ENCODE measurements around the gene PTPN14. TPM values are rescaled to one million over a fixed set of nuclear protein-coding genes. Genes with fewer than 3 reads are reported as not detected.
"Not testable (repeated sequence)": the region's sequence is repeated elsewhere in the genome, so short reads cannot be mapped to it uniquely, and the experiment has no call there.

The PTPN14 gene
- total RNA-seq, 1 donor from 2014 or later = 71.4 TPM

- intact Hi-C loops (cut with micrococcal nuclease) = no loop called here
- no peaks in the 10 kb centered on the region for H3K9me3 Mint-ChIP-seq
- no peak overlapping the region for H3K4me3 Mint-ChIP-seq (ENCODE audit: low read depth)
- DNase-seq (ENCODE audit: low spot score) = no peak
- H3K4me1 Mint-ChIP-seq (ENCODE audit: low read depth) = peaks cover 14% of the 10 kb centered on the region
- peaks cover 6% of the 10 kb centered on the region for H3K36me3 Mint-ChIP-seq (ENCODE audit: low read depth)
- H3K27ac Mint-ChIP-seq = no peak overlapping the region
- H3K27me3 Mint-ChIP-seq (ENCODE audit: low read depth) = peaks cover 3% of the 10 kb centered on the region
Measured at GRCh38 chr1:214492401-214493075, 58.9 kb downstream of the PTPN14 start.

GRCh38 chr1:214491468-214492146 lies 59.8 kb downstream of the PTPN14 start:
- peaks cover 2% of the 10 kb centered on the region for H3K27me3 Mint-ChIP-seq (ENCODE audit: low read depth)
- no peak overlapping the region for H3K27ac Mint-ChIP-seq

GRCh38 chr1:214485151-214485550 lies 66.3 kb downstream of the PTPN14 start:
- Mint-ChIP-seq H3K36me3 (ENCODE audit: low read depth) (peaks cover 35% of the 10 kb centered on the region), H3K27ac (no peak overlapping the region), H3K4me3 (ENCODE audit: low read depth) (no peak overlapping the region), H3K9me3 (no peaks in the 10 kb centered on the region), H3K27me3 (ENCODE audit: low read depth) (peaks cover 3% of the 10 kb centered on the region), H3K4me1 (ENCODE audit: low read depth) (peaks cover 24% of the 10 kb centered on the region)
- no peak for DNase-seq (ENCODE audit: low spot score)
- intact Hi-C loops (cut with micrococcal nuclease) = no loop called here

More at GRCh38 chr1:214491468-214492146, 59.8 kb downstream of the PTPN14 start:
- intact Hi-C loops (cut with micrococcal nuclease) = no loop called here
- H3K36me3 Mint-ChIP-seq (ENCODE audit: low read depth) = peaks cover 9% of the 10 kb centered on the region
- no peak overlapping the region for H3K4me3 Mint-ChIP-seq (ENCODE audit: low read depth)
- H3K4me1 Mint-ChIP-seq (ENCODE audit: low read depth) = peaks cover 15% of the 10 kb centered on the region
- H3K9me3 Mint-ChIP-seq = no peaks in the 10 kb centered on the region
- no peak for DNase-seq (ENCODE audit: low spot score)

- not testable (repeated sequence) for H3K4me3 Mint-ChIP-seq (ENCODE audit: low read depth); H3K9me3 Mint-ChIP-seq; H3K27ac Mint-ChIP-seq; H3K27me3 Mint-ChIP-seq (ENCODE audit: low read depth); DNase-seq (ENCODE audit: low spot score)
- Mint-ChIP-seq H3K36me3 (ENCODE audit: low read depth) (peaks cover 32% of the 10 kb centered on the region), H3K4me1 (ENCODE audit: low read depth) (peaks cover 18% of the 10 kb centered on the region)
- intact Hi-C loops (cut with micrococcal nuclease) = loop anchor here (5.0 kb wide), 1 partner anchor 34 kb away; no protein-coding TSS in a partner anchor
Measured at GRCh38 chr1:214483180-214483579, 68.2 kb downstream of the PTPN14 start.

GRCh38 chr1:214481983-214482634 lies 69.3 kb downstream of the PTPN14 start:
- not testable (repeated sequence) for H3K9me3 Mint-ChIP-seq; DNase-seq (ENCODE audit: low spot score); H3K27me3 Mint-ChIP-seq (ENCODE audit: low read depth); H3K4me3 Mint-ChIP-seq (ENCODE audit: low read depth); H3K27ac Mint-ChIP-seq
- intact Hi-C loops (cut with micrococcal nuclease) = loop anchor here (5.0 kb wide), 1 partner anchor 35 kb away; no protein-coding TSS in a partner anchor
- Mint-ChIP-seq H3K4me1 (ENCODE audit: low read depth) (peaks cover 18% of the 10 kb centered on the region), H3K36me3 (ENCODE audit: low read depth) (peaks cover 29% of the 10 kb centered on the region)

- no peaks in the 10 kb centered on the region for H3K27me3 Mint-ChIP-seq (ENCODE audit: low read depth)
- intact Hi-C loops (cut with micrococcal nuclease) = no loop called here
- peaks cover 16% of the 10 kb centered on the region for H3K36me3 Mint-ChIP-seq (ENCODE audit: low read depth)
- no peak for DNase-seq (ENCODE audit: low spot score)
- H3K27ac Mint-ChIP-seq = no peak overlapping the region
- no peak overlapping the region for H3K4me3 Mint-ChIP-seq (ENCODE audit: low read depth)
- H3K9me3 Mint-ChIP-seq = peaks cover 2% of the 10 kb centered on the region
- H3K4me1 Mint-ChIP-seq (ENCODE audit: low read depth) = peaks cover 41% of the 10 kb centered on the region
Measured at GRCh38 chr1:214476986-214477870, 74.2 kb downstream of the PTPN14 start.

GRCh38 chr1:214476229-214476985 lies 75.0 kb downstream of the PTPN14 start:
- Mint-ChIP-seq H3K27me3 (ENCODE audit: low read depth) (no peaks in the 10 kb centered on the region), H3K4me3 (ENCODE audit: low read depth) (no peak overlapping the region), H3K4me1 (ENCODE audit: low read depth) (peaks cover 49% of the 10 kb centered on the region), H3K36me3 (ENCODE audit: low read depth) (peaks cover 23% of the 10 kb centered on the region), H3K9me3 (peaks cover 4% of the 10 kb centered on the region), H3K27ac (peak overlapping the region; percentile 57)
- intact Hi-C loops (cut with micrococcal nuclease) = no loop called here
- DNase-seq (ENCODE audit: low spot score) = no peak

GRCh38 chr1:214475746-214476145 lies 75.7 kb downstream of the PTPN14 start:
- no peak for DNase-seq (ENCODE audit: low spot score)
- H3K4me1 Mint-ChIP-seq (ENCODE audit: low read depth) = peaks cover 53% of the 10 kb centered on the region
- H3K9me3 Mint-ChIP-seq = peaks cover 4% of the 10 kb centered on the region
- peaks cover 25% of the 10 kb centered on the region for H3K36me3 Mint-ChIP-seq (ENCODE audit: low read depth)
- H3K27me3 Mint-ChIP-seq (ENCODE audit: low read depth) = no peaks in the 10 kb centered on the region
- peak overlapping the region; percentile 31 for H3K27ac Mint-ChIP-seq
- no peak overlapping the region for H3K4me3 Mint-ChIP-seq (ENCODE audit: low read depth)
- intact Hi-C loops (cut with micrococcal nuclease) = no loop called here

GRCh38 chr1:214475331-214475730 lies 76.1 kb downstream of the PTPN14 start:
- no peak overlapping the region for H3K27ac Mint-ChIP-seq
- peaks cover 21% of the 10 kb centered on the region for H3K36me3 Mint-ChIP-seq (ENCODE audit: low read depth)
- peaks cover 4% of the 10 kb centered on the region for H3K9me3 Mint-ChIP-seq
- DNase-seq (ENCODE audit: low spot score) = no peak
- peaks cover 52% of the 10 kb centered on the region for H3K4me1 Mint-ChIP-seq (ENCODE audit: low read depth)
- intact Hi-C loops (cut with micrococcal nuclease) = no loop called here
- no peaks in the 10 kb centered on the region for H3K27me3 Mint-ChIP-seq (ENCODE audit: low read depth)
- H3K4me3 Mint-ChIP-seq (ENCODE audit: low read depth) = no peak overlapping the region

GRCh38 chr1:214474467-214474866 lies 76.9 kb downstream of the PTPN14 start:
- Mint-ChIP-seq H3K27ac (no peak overlapping the region), H3K4me3 (ENCODE audit: low read depth) (no peak overlapping the region), H3K27me3 (ENCODE audit: low read depth) (no peaks in the 10 kb centered on the region), H3K9me3 (peaks cover 4% of the 10 kb centered on the region), H3K4me1 (ENCODE audit: low read depth) (peaks cover 50% of the 10 kb centered on the region), H3K36me3 (ENCODE audit: low read depth) (peaks cover 20% of the 10 kb centered on the region)
- intact Hi-C loops (cut with micrococcal nuclease) = no loop called here
- DNase-seq (ENCODE audit: low spot score) = no peak

GRCh38 chr1:214473862-214474261 lies 77.5 kb downstream of the PTPN14 start:
- intact Hi-C loops (cut with micrococcal nuclease) = loop anchor here (2.0 kb wide), 1 partner anchor 35 kb away; no protein-coding TSS in a partner anchor
- no peak overlapping the region for H3K27ac Mint-ChIP-seq
- peaks cover 55% of the 10 kb centered on the region for H3K4me1 Mint-ChIP-seq (ENCODE audit: low read depth)
- H3K36me3 Mint-ChIP-seq (ENCODE audit: low read depth) = peaks cover 20% of the 10 kb centered on the region
- peaks cover 4% of the 10 kb centered on the region for H3K9me3 Mint-ChIP-seq
- no peak for DNase-seq (ENCODE audit: low spot score)
- no peak overlapping the region for H3K4me3 Mint-ChIP-seq (ENCODE audit: low read depth)
- no peaks in the 10 kb centered on the region for H3K27me3 Mint-ChIP-seq (ENCODE audit: low read depth)

- peaks cover 20% of the 10 kb centered on the region for H3K36me3 Mint-ChIP-seq (ENCODE audit: low read depth)
Measured at GRCh38 chr1:214473387-214473786, 78.0 kb downstream of the PTPN14 start.

More at GRCh38 chr1:214473387-214473786, 78.0 kb downstream of the PTPN14 start:
- no peak overlapping the region for H3K4me3 Mint-ChIP-seq (ENCODE audit: low read depth)
- no peaks in the 10 kb centered on the region for H3K27me3 Mint-ChIP-seq (ENCODE audit: low read depth)
- H3K27ac Mint-ChIP-seq = no peak overlapping the region
- peaks cover 4% of the 10 kb centered on the region for H3K9me3 Mint-ChIP-seq
- no peak for DNase-seq (ENCODE audit: low spot score)
- H3K4me1 Mint-ChIP-seq (ENCODE audit: low read depth) = peaks cover 58% of the 10 kb centered on the region
- intact Hi-C loops (cut with micrococcal nuclease) = loop anchor here (2.0 kb wide), 1 partner anchor 35 kb away; no protein-coding TSS in a partner anchor

Data from activated T-helper 2 cell treated with anti-CD3 and anti-CD28 coated beads, Interferon-gamma antibody, Interleukin-2, Interleukin-4, amounts not matched to agents 10 μg/mL and 5 μg/mL and 100 μg/mL, durations not matched to agents 14 hours and 24 hours and 36 hours (primary cell).